Peyer's patch (tissue), 4 donors: ENCODE results near the gene ADAMTS2.

Experiments used
- CTCF ChIP-seq, 6 experiments: fragments of 450-650 bp in 4 of 6; fragments of 200-600 bp in 2 of 6; sonication (generic) in 1 of 6; IDR thresholded peaks; one replicate each; pipeline ENCODE4 v1.5.1; 2017 to 2019; ENCODE audit warnings: antibody characterized with exemption in 6 of 6, mild to moderate bottlenecking in 3 of 6, moderate library complexity in 1 of 6
- POLR2A ChIP-seq, 2 donors: fragments of 450-650 bp; IDR thresholded peaks; one replicate each; pipeline ENCODE4 v1.5.1; 2017; ENCODE audit warnings: antibody characterized with exemption in 2 of 2, mild to moderate bottlenecking in 2 of 2, moderate library complexity in 2 of 2

DNA sequence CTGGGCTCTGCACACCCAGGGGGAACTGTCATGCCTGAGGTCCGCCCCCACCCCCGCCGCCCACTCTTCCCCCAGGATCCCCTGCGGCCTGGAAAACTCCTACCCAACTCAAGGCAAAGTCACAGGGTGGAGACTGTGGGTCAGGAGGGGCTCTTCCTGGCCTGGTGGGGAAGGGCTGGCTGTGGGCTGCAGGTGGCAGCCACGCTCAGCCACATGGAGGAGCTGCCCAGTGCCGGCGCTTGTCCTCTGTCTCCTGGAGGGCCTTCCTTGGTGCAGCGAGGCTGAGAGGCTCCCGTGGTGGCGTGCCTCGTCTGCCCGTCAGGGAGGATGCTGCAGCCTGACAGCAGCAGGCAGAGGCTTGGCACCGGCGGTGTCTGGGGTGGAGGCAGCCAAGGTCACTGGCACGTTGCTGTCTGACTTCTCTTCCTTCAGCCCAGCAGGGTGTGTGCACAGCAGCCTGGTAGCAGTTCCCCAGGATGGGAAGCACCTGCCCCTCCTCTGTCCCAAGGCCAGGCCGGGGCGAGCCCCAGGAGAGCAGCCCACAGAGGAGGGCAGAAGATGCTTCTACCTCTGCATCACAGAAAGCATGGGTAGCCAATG, 78.1 kb downstream of the ADAMTS2 start:
- TF ChIP-seq CTCF (IDR thresholded peaks at IDR 0.05) (no peak), POLR2A (IDR thresholded peaks at IDR 0.05) (no peak)
